H1 (cell line): ENCODE results near the gene CPSF7. TPM values are rescaled to one million over a fixed set of nuclear protein-coding genes. Genes with fewer than 3 reads are reported as not detected.

Experiments
- CTCF ChIA-PET: fragments of 300-600 bp; sonication (Branson Sonifier 250); formaldehyde crosslinking; loops from one replicate; lab custom pipeline; 2021; ENCODE audit not compliant: partially characterized antibody; lab: Charles Lee
- POLR2A ChIA-PET: fragments of 300-600 bp; sonication (Branson Sonifier 250); formaldehyde crosslinking; loops from one replicate; lab custom pipeline; 2021; ENCODE audit warnings: inconsistent platforms; ENCODE audit not compliant: partially characterized antibody; lab: Charles Lee
- DNase-seq, 2 experiments: peaks; one replicate each; pipeline versions ENCODE4 v3.0.0 to v3.0.0-alpha.2; 2010 to 2022; ENCODE audit warnings: low spot score in 2 of 2, low read depth in 1 of 2, mixed read lengths in 1 of 2
- FAIRE-seq: peaks from 2 replicates; lab custom pipeline; 2011; peaks lifted over from hg19 to GRCh38; lab: Jason Lieb, UNC
- H2AFZ ChIP-seq: 2 replicates; pipeline ENCODE4 v1.8.1; 2012; ENCODE audit warnings: low read length, inconsistent platforms
- H2AK5ac ChIP-seq: 2 replicates; pipeline ENCODE4 v1.6.1; 2013; ENCODE audit warnings: low read depth, low read length
- H2BK120ac ChIP-seq: replicated peaks from 2 replicates; pipeline ENCODE3; 2013; ENCODE audit warnings: low read depth, low read length, inconsistent platforms
- H2BK12ac ChIP-seq: 2 replicates; pipeline ENCODE4 v1.6.1; 2013; ENCODE audit warnings: low read depth, low read length
- H2BK15ac ChIP-seq: 2 replicates; pipeline ENCODE4 v1.6.1; 2013; ENCODE audit warnings: low read length
- H2BK20ac ChIP-seq: 2 replicates; pipeline ENCODE4 v1.6.1; 2013; ENCODE audit warnings: low read length
- H2BK5ac ChIP-seq: 2 replicates; pipeline ENCODE4 v1.6.1; 2013; ENCODE audit warnings: low read depth, low read length
- H3K14ac ChIP-seq: 2 replicates; pipeline ENCODE4 v1.6.1; 2013; ENCODE audit warnings: inconsistent platforms; ENCODE audit not compliant: insufficient read length
- H3K18ac ChIP-seq: 2 replicates; pipeline ENCODE4 v1.6.1; 2013; ENCODE audit warnings: low read length; ENCODE audit errors: extremely low read depth
- H3K23ac ChIP-seq: 2 replicates; pipeline ENCODE4 v1.6.1; 2013; ENCODE audit warnings: inconsistent platforms; ENCODE audit not compliant: insufficient read length
- H3K23me2 ChIP-seq: 2 replicates; pipeline ENCODE4 v1.6.1; 2013; ENCODE audit warnings: low read depth, low read length
- H3K27ac ChIP-seq: 2 replicates; pipeline ENCODE4 v1.6.1; 2011; ENCODE audit warnings: low read depth, low read length, inconsistent platforms
- H3K27me3 ChIP-seq, 4 experiments: replicated peaks in 1 of 4; 1 replicate in 1 of 4; 2 replicates in 3 of 4; pipeline versions ENCODE4 v1.6.1 to v1.8.1; 2011 to 2013; ENCODE audit warnings: low read length in 3 of 4, mild to moderate bottlenecking in 3 of 4, inconsistent platforms in 2 of 4, mixed read lengths in 2 of 4, moderate library complexity in 1 of 4; ENCODE audit not compliant: control insufficient read depth in 3 of 4, insufficient read depth in 3 of 4; ENCODE audit errors: extremely low read depth in 1 of 4
- H3K36me3 ChIP-seq, 4 experiments: 2 replicates each; pipeline versions ENCODE4 v1.6.1 to v1.8.1; 2011 to 2013; ENCODE audit warnings: mild to moderate bottlenecking in 4 of 4, low read length in 3 of 4, moderate library complexity in 2 of 4, control low read depth in 1 of 4, inconsistent platforms in 1 of 4; ENCODE audit not compliant: insufficient read depth in 4 of 4, control insufficient read depth in 2 of 4
- H3K4ac ChIP-seq: replicated peaks from 2 replicates; pipeline ENCODE3; 2013; ENCODE audit warnings: low read length, low read depth, mixed read lengths, inconsistent platforms; ENCODE audit not compliant: insufficient read length
- H3K4me1 ChIP-seq, 4 experiments: replicated peaks in 1 of 4; 1 replicate in 1 of 4; 2 replicates in 3 of 4; pipeline versions ENCODE4 v1.6.1 to v1.8.1; 2011 to 2013; ENCODE audit warnings: low read length in 3 of 4, inconsistent platforms in 2 of 4, mixed read lengths in 1 of 4; ENCODE audit not compliant: insufficient read depth in 4 of 4, control insufficient read depth in 3 of 4
- H3K4me2 ChIP-seq, 2 experiments: 2 replicates each; pipeline versions ENCODE4 v1.6.1 to v1.8.1; 2011 to 2013; ENCODE audit warnings: low read depth in 2 of 2, low read length in 2 of 2, control low read depth in 1 of 2, inconsistent platforms in 1 of 2, mild to moderate bottlenecking in 1 of 2; ENCODE audit not compliant: insufficient read depth in 1 of 2
- H3K4me3 ChIP-seq, 4 experiments: fragments of 200-600, 300-600 bp in 1 of 4; sonication (generic), shearing (Covaris generic), sonication (Bioruptor Twin) in 1 of 4; 2 replicates each; pipeline versions ENCODE4 v1.5.1 to v1.8.1; 2011 to 2016; ENCODE audit warnings: low read length in 4 of 4, low read depth in 3 of 4, control low read depth in 2 of 4, inconsistent platforms in 2 of 4, mild to moderate bottlenecking in 2 of 4, mixed read lengths in 1 of 4, moderate library complexity in 1 of 4; ENCODE audit not compliant: insufficient read depth in 2 of 4; ENCODE audit errors: extremely low read depth in 1 of 4
- H3K56ac ChIP-seq: replicated peaks from 2 replicates; pipeline ENCODE3; 2013; ENCODE audit warnings: low read depth, mild to moderate bottlenecking, mixed read lengths, low read length, inconsistent platforms; ENCODE audit not compliant: insufficient read length
- H3K79me1 ChIP-seq: 2 replicates; pipeline ENCODE4 v1.6.1; 2013; ENCODE audit warnings: low read depth, low read length, control low read depth
- H3K79me2 ChIP-seq, 2 experiments: 2 replicates each; pipeline versions ENCODE4 v1.6.1 to v1.8.1; 2012 to 2013; ENCODE audit warnings: low read length in 2 of 2, mild to moderate bottlenecking in 2 of 2, inconsistent platforms in 1 of 2; ENCODE audit not compliant: insufficient read depth in 2 of 2, control insufficient read depth in 1 of 2
- H3K9ac ChIP-seq, 4 experiments: replicated peaks in 1 of 4; 1 replicate in 1 of 4; 2 replicates in 3 of 4; pipeline versions ENCODE4 v1.6.1 to v1.8.1; 2011 to 2013; ENCODE audit warnings: low read depth in 3 of 4, low read length in 3 of 4, control low read depth in 2 of 4, mild to moderate bottlenecking in 2 of 4, moderate library complexity in 2 of 4, inconsistent platforms in 1 of 4; ENCODE audit errors: extremely low read depth in 1 of 4
- H3K9me3 ChIP-seq, 2 experiments: 2 replicates each; pipeline versions ENCODE4 v1.6.1 to v1.8.1; 2012 to 2013; ENCODE audit warnings: mild to moderate bottlenecking in 2 of 2, moderate library complexity in 2 of 2, control low read depth in 1 of 2, inconsistent platforms in 1 of 2, low read depth in 1 of 2, low read length in 1 of 2, mixed read lengths in 1 of 2; ENCODE audit not compliant: insufficient read depth in 2 of 2
- H4K20me1 ChIP-seq, 2 experiments: replicated peaks in 1 of 2; 2 replicates each; pipeline versions ENCODE3 to v1.8.1; 2011 to 2013; ENCODE audit warnings: inconsistent platforms in 2 of 2, low read length in 2 of 2, mild to moderate bottlenecking in 1 of 2; ENCODE audit not compliant: insufficient read depth in 2 of 2, control insufficient read depth in 1 of 2
- H4K5ac ChIP-seq: 2 replicates; pipeline ENCODE4 v1.6.1; 2013; ENCODE audit warnings: low read length, low read depth, mixed read lengths, inconsistent platforms; ENCODE audit not compliant: insufficient read length
- H4K8ac ChIP-seq: 2 replicates; pipeline ENCODE4 v1.8.0; 2013; ENCODE audit warnings: mild to moderate bottlenecking, moderate library complexity, low read length, inconsistent platforms; ENCODE audit not compliant: insufficient read depth; ENCODE audit errors: extremely low read depth
- H4K91ac ChIP-seq: replicated peaks from 2 replicates; pipeline ENCODE3; 2013; ENCODE audit warnings: low read length, mixed read lengths, inconsistent platforms; ENCODE audit not compliant: insufficient read length
- EGR1 ChIP-seq: IDR thresholded peaks from 2 replicates; pipeline ENCODE4 v1.6.1; 2011; ENCODE audit warnings: low read depth, low read length, borderline replicate concordance
- EP300 ChIP-seq, 2 experiments: IDR thresholded peaks; 1 replicate in 1 of 2; 2 replicates in 1 of 2; pipeline ENCODE4 v1.6.1; 2011 to 2012; ENCODE audit warnings: low read depth in 2 of 2, low read length in 2 of 2, mild to moderate bottlenecking in 2 of 2, borderline replicate concordance in 1 of 2, inconsistent platforms in 1 of 2, moderate library complexity in 1 of 2
- FOSL1 ChIP-seq: IDR thresholded peaks from 2 replicates; pipeline ENCODE4 v1.6.1; 2011; ENCODE audit warnings: mild to moderate bottlenecking, low read depth, low read length, moderate library complexity; ENCODE audit not compliant: insufficient read depth
- JUN ChIP-seq: IDR thresholded peaks from 2 replicates; pipeline ENCODE4 v1.6.1; 2011; ENCODE audit warnings: low read depth, mild to moderate bottlenecking, improper control_type of control experiment, low read length
- NANOG ChIP-seq: IDR thresholded peaks from 2 replicates; pipeline ENCODE4 v1.6.1; 2011; ENCODE audit warnings: low read length, low read depth, mild to moderate bottlenecking, inconsistent platforms; ENCODE audit not compliant: insufficient read depth, poor library complexity, severe bottlenecking
- PHF8 ChIP-seq: fragments of 200-600 bp; sonication (generic); conservative IDR thresholded peaks from 2 replicates; pipeline ENCODE4 v1.7.1; 2012; ENCODE audit warnings: low read depth, mild to moderate bottlenecking, inconsistent platforms, low read length, moderate library complexity
- RXRA ChIP-seq: IDR thresholded peaks from 2 replicates; pipeline ENCODE4 v1.6.1; 2011; ENCODE audit warnings: low read depth, mild to moderate bottlenecking, low read length, moderate library complexity; ENCODE audit not compliant: insufficient read depth
- TAF1 ChIP-seq: IDR thresholded peaks from 2 replicates; pipeline ENCODE4 v1.6.1; 2011; ENCODE audit warnings: mild to moderate bottlenecking, low read depth, low read length
- WGBS, 2 experiments: shearing (Covaris generic) in 1 of 2; methylation state at CpG; one replicate each; pipeline versions ENCODE4 v1.1.6 to v1.1.7; 2013 to 2015; ENCODE audit warnings: low lambda C conversion rate in 2 of 2, mixed read lengths in 2 of 2, inconsistent platforms in 1 of 2, low coverage in 1 of 2, missing lambda C conversion rate in 1 of 2; ENCODE audit not compliant: insufficient replicate concordance in 2 of 2, insufficient coverage in 1 of 2, insufficient read length in 1 of 2; ENCODE audit errors: extremely low coverage in 1 of 2, missing lambda C conversion rate in 1 of 2; 5-methylcytosine and 5-hydroxymethylcytosine counted together
- polyA plus RNA-seq, 7 experiments: library from polyadenylated mRNA; depleted of rRNA in 3 of 7; stranded (reverse) in 5 of 7; unstranded in 2 of 7; fragments of >200 nt in 5 of 7; fragments of 200-250 nt in 2 of 7; gene quantifications; 1 replicate in 5 of 7; 2 replicates in 1 of 7; 4 replicates in 1 of 7; pipeline versions ENCODE4 v1.2.1 to v1.2.3, GENCODE V29; 2011 to 2013; ENCODE audit warnings: missing spikeins in 2 of 7, mixed read lengths in 2 of 7
- total RNA-seq: library from RNA; stranded (reverse); fragmentation: NEBNext Ultra II Directional; extraction: Animal tissue kit (Norgen Biotek cat#: 25700); gene quantifications from 2 replicates; pipeline ENCODE4 v1.2.1, GENCODE V29; 2021
- TF ChIP-seq, protein P1 (sequence below): IDR thresholded peaks from 2 replicates; pipeline ENCODE4 v1.6.1; 2011; ENCODE audit warnings: low read depth, mild to moderate bottlenecking, low read length; ENCODE audit not compliant: insufficient read depth

CPSF7 gene
- total and polyA plus RNA-seq, 2 of the 8 experiments (the other 6 are each of a cell fraction or from before 2014, with no cell fraction given), result 95.9 to 122 TPM

DNA sequence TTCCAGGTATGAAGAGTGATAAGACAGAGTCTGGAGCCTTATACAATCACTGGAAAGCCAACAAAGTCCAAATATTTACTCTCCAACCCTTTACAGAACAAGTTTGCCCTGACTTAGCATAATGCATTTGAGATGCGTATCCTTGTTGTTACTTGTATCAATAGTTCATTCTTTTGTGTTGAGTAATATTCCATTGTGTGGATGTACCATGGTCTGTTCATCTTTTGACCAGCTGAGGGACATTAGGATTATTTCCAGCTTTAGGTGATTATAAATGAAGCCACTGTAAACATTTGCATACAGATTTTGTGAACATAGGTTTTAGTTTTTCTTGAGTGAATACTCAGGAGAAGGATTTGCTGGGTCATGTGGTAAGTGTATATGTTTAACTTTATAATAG, 9.8 kb upstream of the CPSF7 start:
- Histone ChIP-seq H3K79me2 (peaks cover 16 to 61% of the 10 kb centered on the region in 2 experiments), H3K27ac (no peak overlapping the region), H3K4me3 (no peak overlapping the region), H3K18ac (no peak overlapping the region), H2BK12ac (no peak overlapping the region), H3K27me3 (no peaks in the 10 kb centered on the region), H3K56ac (no peak overlapping the region), H3K23me2 (no peaks in the 10 kb centered on the region), H3K9me3 (no peaks in the 10 kb centered on the region), H4K5ac (no peak overlapping the region), H3K4me2 (no peak overlapping the region), H4K8ac (no peak overlapping the region), H2BK15ac (no peak overlapping the region), H3K9ac (no peak overlapping the region), H2AK5ac (no peak overlapping the region), H3K79me1 (peaks cover 13% of the 10 kb centered on the region), H3K14ac (no peak overlapping the region), H4K20me1 (peaks cover 6 to 7% of the 10 kb centered on the region in 2 experiments), H2AFZ (no peak overlapping the region), H2BK5ac (no peak overlapping the region), H2BK120ac (no peak overlapping the region), H3K4ac (no peak overlapping the region), H4K91ac (no peak overlapping the region), H2BK20ac (no peak overlapping the region), H3K36me3 (peaks cover 9 to 58% (median 30%) of the 10 kb centered on the region in 4 experiments), H3K23ac (no peak overlapping the region), H3K4me1 (no peaks in the 10 kb centered on the region)
- POLR2A ChIA-PET, result interaction anchor here (1.0 to 4.3 kb wide), 5 partner anchors 10 to 32 kb away, joined by 3 to 20 read pairs (median 5); partner anchors contain the start of genes CPSF7 and SDHAF2
- CTCF ChIA-PET, result interaction anchor here (0.6 to 57.8 kb wide), 8 partner anchors 8 to 208 kb away, joined by 3 to 2106 read pairs (median 6); partner anchors contain the start of genes CPSF7, LRRC10B and SDHAF2
- DNase-seq, result no peak
- TF ChIP-seq, protein P1, sequence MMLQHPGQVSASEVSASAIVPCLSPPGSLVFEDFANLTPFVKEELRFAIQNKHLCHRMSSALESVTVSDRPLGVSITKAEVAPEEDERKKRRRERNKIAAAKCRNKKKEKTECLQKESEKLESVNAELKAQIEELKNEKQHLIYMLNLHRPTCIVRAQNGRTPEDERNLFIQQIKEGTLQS, result no peak
- TF ChIP-seq EGR1 (no peak), NANOG (no peak), TAF1 (no peak), PHF8 (no peak), FOSL1 (no peak), JUN (no peak), RXRA (no peak), EP300 (IDR thresholded peaks at IDR 0.05; ENCODE audit: borderline replicate concordance in 1 of 2, low read depth in 2 of 2, low read length in 2 of 2) (no peak)
- WGBS, 2 experiments, result 95% methylated on average over 1 of the region's 1 CpG; no CpG with 5 or more reads in 1 of the 2 experiments
- no peak for FAIRE-seq
